Measurements from ENCODE around the gene HYKK.

DNA sequence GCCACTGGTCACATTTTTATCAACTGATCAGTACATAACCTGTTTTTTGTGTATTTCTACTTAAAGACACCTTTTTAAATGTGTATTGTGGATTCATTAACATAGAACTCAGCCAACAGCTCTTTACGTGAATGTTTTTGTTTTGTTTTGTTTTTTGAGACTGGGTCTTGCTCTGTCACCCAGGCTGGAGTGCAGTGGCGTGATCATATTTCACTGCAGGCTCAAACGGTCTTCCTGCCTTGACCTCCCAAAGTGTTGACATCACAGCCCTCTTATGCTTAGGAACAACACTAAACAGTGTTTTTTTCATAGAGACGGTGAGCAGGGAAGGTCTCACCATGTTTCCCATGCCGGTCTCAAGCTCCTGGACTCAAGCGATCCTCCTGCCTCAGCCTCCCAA is 42.8 kb downstream of the HYKK start:
- TF ChIP-seq, protein P1, sequence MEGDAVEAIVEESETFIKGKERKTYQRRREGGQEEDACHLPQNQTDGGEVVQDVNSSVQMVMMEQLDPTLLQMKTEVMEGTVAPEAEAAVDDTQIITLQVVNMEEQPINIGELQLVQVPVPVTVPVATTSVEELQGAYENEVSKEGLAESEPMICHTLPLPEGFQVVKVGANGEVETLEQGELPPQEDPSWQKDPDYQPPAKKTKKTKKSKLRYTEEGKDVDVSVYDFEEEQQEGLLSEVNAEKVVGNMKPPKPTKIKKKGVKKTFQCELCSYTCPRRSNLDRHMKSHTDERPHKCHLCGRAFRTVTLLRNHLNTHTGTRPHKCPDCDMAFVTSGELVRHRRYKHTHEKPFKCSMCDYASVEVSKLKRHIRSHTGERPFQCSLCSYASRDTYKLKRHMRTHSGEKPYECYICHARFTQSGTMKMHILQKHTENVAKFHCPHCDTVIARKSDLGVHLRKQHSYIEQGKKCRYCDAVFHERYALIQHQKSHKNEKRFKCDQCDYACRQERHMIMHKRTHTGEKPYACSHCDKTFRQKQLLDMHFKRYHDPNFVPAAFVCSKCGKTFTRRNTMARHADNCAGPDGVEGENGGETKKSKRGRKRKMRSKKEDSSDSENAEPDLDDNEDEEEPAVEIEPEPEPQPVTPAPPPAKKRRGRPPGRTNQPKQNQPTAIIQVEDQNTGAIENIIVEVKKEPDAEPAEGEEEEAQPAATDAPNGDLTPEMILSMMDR (CRISPR knock-in tag; IDR thresholded peaks at IDR 0.05) = no peak
- TF ChIP-seq ZNF775 (CRISPR knock-in tag; IDR thresholded peaks at IDR 0.05; ENCODE audit: borderline replicate concordance) (no peak), RBM22 (optimal IDR thresholded peaks at IDR 0.05; ENCODE audit: low read length) (no peak), CREM (IDR thresholded peaks at IDR 0.05) (no peak), CREM (CRISPR knock-in tag; IDR thresholded peaks at IDR 0.05) (no peak)

Data from HepG2 (cell line).